ENCODE measurements around the gene FALEC. TPM values are rescaled to one million over a fixed set of nuclear protein-coding genes. Genes with fewer than 3 reads are reported as not detected.

FALEC gene
- total RNA-seq, 8 experiments from 2014 or later, result 0.57 to 4.1 (median 2.1) TPM

Other genes with a start within 250 kb of the FALEC start
- gene APH1A, start 246.7 kb upstream of the FALEC start, total RNA-seq, result 100 to 1,000 TPM in 5 of 8 experiments, 10 to 100 TPM in 3; 70.5 to 134 (median 109) TPM
- gene C1orf54, start 243.0 kb upstream of the FALEC start, total RNA-seq, result 100 to 1,000 TPM in 1 of 8 experiments, 10 to 100 TPM in 4, 1 to 10 TPM in 3; 1.9 to 104 (median 50.2) TPM
- gene CIART, start 233.2 kb upstream of the FALEC start, total RNA-seq, result 10 to 100 TPM in 1 of 8 experiments, 1 to 10 TPM in 5, under 1 TPM in 2; 0.72 to 11.6 (median 5.8) TPM
- 100 to 1,000 TPM; 104 to 198 (median 121) TPM for gene MRPS21, start 221.9 kb upstream of the FALEC start, total RNA-seq
- gene PRPF3, start 194.2 kb upstream of the FALEC start, total RNA-seq, result 10 to 100 TPM; 32.5 to 78.4 (median 62.0) TPM
- 10 to 100 TPM in 7 of 8 experiments, 1 to 10 TPM in 1; 9.1 to 37.4 (median 23.7) TPM for gene RPRD2, start 151.6 kb upstream of the FALEC start, total RNA-seq
- gene TARS2, start 28.3 kb upstream of the FALEC start, total RNA-seq, result 10 to 100 TPM; 24.1 to 51.0 (median 35.8) TPM
- 10 to 100 TPM in 3 of 8 experiments, 1 to 10 TPM in 5; 1.4 to 73.4 (median 3.5) TPM for gene ECM1, start 7.6 kb upstream of the FALEC start, total RNA-seq
- gene ADAMTSL4, start 33.7 kb downstream of the FALEC start, total RNA-seq, result 10 to 100 TPM in 2 of 8 experiments, 1 to 10 TPM in 4, under 1 TPM in 2; 0.75 to 45.8 (median 4.9) TPM
- gene MCL1, start 63.9 kb downstream of the FALEC start, total RNA-seq, result 100 to 1,000 TPM; 125 to 182 (median 142) TPM
- gene ENSA, start 113.9 kb downstream of the FALEC start, total RNA-seq, result 100 to 1,000 TPM; 101 to 222 (median 139) TPM
- 10 to 100 TPM; 20.0 to 46.2 (median 23.3) TPM for gene GOLPH3L, start 181.4 kb downstream of the FALEC start, total RNA-seq
- gene HORMAD1, start 205.1 kb downstream of the FALEC start, total RNA-seq, result under 1 TPM in 3 of 8 experiments, not detected in 5; 0.05 to 0.29 (median 0.14) TPM